Mesothelial cell of epicardium (in vitro differentiated cells): ENCODE data around the gene FFAR4. TPM values are rescaled to one million over a fixed set of nuclear protein-coding genes. Genes with fewer than 3 reads are reported as not detected.
"Not testable (repeated sequence)": the region's sequence is repeated elsewhere in the genome, so short reads cannot be mapped to it uniquely, and the experiment has no call there.

Source experiments
- DNase-seq, 2 experiments: peaks; one replicate each; pipeline ENCODE4 v3.0.0; 2021; ENCODE audit warnings: low spot score in 2 of 2; ENCODE audit not compliant: unreplicated experiment in 2 of 2
- H3K27ac Mint-ChIP-seq: 2 replicates; pipeline ENCODE4 v1.8.0; 2021; ENCODE audit warnings: mixed read lengths
- H3K27me3 Mint-ChIP-seq: 2 replicates; pipeline ENCODE4 v1.8.0; 2021; ENCODE audit warnings: low read depth, mixed read lengths
- H3K36me3 Mint-ChIP-seq: 2 replicates; pipeline ENCODE4 v1.8.0; 2021; ENCODE audit warnings: mixed read lengths
- H3K4me1 Mint-ChIP-seq: 2 replicates; pipeline ENCODE4 v1.8.0; 2021; ENCODE audit warnings: mixed read lengths
- H3K4me3 Mint-ChIP-seq: 2 replicates; pipeline ENCODE4 v1.8.0; 2021; ENCODE audit warnings: mild to moderate bottlenecking, moderate library complexity, mixed read lengths
- H3K9me3 Mint-ChIP-seq: 2 replicates; pipeline ENCODE4 v1.8.0; 2021; ENCODE audit warnings: mixed read lengths
- CTCF ChIP-seq: fragments of 200-600 bp; sonication (generic); IDR thresholded peaks from one replicate; pipeline ENCODE4 v1.5.0; 2021; ENCODE audit warnings: antibody characterized with exemption; ENCODE audit not compliant: unreplicated experiment
- total RNA-seq: library from RNA; stranded (reverse); gene quantifications from 3 replicates; pipeline ENCODE4 v1.2.1, GENCODE V29; 2021

The FFAR4 gene
- not detected in 3 replicates for total RNA-seq

- no peak for DNase-seq
- TF ChIP-seq CTCF = no peak
- H3K27ac Mint-ChIP-seq = no peak within 1 kb of the TSS
- H3K4me1 Mint-ChIP-seq = peaks cover 10% of the 10 kb centered on the region
- peak within 1 kb of the TSS; percentile 67 for H3K4me3 Mint-ChIP-seq
- H3K9me3 Mint-ChIP-seq = no peaks in the 10 kb centered on the region
- H3K27me3 Mint-ChIP-seq = peaks cover 92% of the 10 kb centered on the region
- H3K36me3 Mint-ChIP-seq = no peaks in the 10 kb centered on the region
Measured at GRCh38 chr10:93566435-93567276, at the start of gene FFAR4. Gene FFAR4, plus strand, starts transcription at chr10:93566665. Its CDS starts 56 bp downstream, at chr10:93566721.

DNA sequence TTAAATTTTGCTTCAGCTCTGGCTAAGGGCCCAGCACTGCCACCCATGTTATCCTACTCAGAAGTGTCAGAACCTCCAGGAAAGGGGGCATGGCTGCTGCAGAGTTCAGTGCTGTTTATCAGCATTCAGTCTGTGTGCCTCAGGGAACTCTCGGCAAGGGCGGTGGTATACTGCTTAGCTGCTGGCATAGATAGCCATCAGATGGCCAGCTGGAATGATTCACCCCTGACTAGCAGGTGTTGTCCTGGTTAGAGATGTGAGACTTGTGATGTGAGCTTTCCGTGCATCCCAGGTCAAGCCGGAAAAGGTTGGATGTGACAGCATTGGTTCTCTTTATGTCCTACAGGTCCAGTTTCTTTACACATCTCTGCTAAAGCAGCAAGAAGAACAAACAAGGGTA, 47.9 kb upstream of the FFAR4 start:
- Mint-ChIP-seq H3K9me3 (peaks cover 19% of the 10 kb centered on the region), H3K27me3 (no peaks in the 10 kb centered on the region), H3K27ac (no peak overlapping the region), H3K4me1 (no peaks in the 10 kb centered on the region), H3K36me3 (peaks cover 47% of the 10 kb centered on the region), H3K4me3 (no peak overlapping the region)
- DNase-seq = no peak
- no peak for TF ChIP-seq CTCF

GRCh38 chr10:93535293-93535692, 31.2 kb upstream of the FFAR4 start:
- no peak for DNase-seq
- H3K27me3 Mint-ChIP-seq = peaks cover 41% of the 10 kb centered on the region
- H3K4me3 Mint-ChIP-seq = no peak overlapping the region
- no peaks in the 10 kb centered on the region for H3K36me3 Mint-ChIP-seq
- no peak overlapping the region for H3K27ac Mint-ChIP-seq
- TF ChIP-seq CTCF = no peak
- peaks cover 3% of the 10 kb centered on the region for H3K9me3 Mint-ChIP-seq
- H3K4me1 Mint-ChIP-seq = no peaks in the 10 kb centered on the region

DNA sequence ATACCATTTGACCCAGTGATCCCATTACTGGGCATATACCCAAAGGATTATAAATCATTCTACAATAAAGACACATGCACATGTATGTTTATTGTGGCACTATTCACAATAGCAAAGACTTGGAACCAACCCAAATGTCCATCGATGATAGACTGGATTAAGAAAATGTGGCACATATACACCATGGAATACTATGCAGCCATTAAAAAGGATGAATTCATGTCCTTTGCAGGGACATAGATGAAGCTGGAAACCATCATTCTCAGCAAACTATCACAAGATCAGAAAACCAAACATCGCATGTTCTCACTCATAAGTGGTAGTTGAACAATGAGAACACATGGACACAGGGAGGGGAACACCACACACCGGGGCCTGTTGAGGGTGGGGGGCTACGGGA, 25.6 kb upstream of the FFAR4 start:
- not testable (repeated sequence) for H3K27ac Mint-ChIP-seq

DNA sequence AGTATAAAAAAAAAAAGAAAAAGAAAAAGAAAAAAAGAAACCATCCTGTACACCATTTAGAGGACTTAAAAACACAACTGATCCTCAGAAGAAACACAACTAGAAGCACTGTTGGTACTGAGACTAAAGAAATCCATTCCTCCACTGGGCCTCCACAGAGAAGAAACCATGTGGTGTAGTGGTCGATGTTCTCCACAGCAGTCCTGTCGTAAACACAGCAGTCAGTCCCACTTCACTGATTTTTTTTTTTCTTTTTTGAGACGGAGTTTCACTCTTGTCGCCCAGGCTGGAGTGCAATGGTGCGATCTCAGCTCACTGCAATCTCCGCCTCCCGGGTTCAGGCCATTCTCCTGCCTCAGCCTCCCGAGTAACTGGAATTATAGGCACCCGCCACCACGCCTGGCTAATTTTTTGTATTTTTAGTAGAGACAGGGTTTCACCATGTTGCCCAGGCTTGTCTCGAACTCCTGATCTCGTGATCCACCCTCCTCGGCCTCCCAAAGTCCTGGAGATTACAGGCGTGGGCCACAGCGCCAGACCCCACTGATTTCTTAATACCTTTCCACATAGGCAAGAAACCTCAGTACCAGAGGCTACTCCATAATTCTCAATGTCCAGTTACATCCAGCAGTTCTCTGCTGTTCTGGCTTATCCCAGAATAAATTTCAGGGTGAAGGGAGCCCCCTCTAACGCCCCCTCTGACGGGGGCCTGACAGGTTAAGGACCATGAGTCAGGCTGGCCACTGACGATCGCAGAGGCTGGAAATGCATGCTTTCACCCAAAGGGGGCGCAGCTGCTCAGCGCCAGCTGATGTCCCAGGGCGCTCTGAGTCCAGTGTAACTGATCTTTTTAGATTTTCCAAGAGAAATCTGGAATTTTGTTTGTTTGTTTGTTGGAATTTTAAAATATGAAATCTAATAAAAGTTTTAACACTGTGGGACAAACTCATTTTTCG, 24.8 kb upstream of the FFAR4 start:
- Mint-ChIP-seq H3K4me1 (peaks cover 11% of the 10 kb centered on the region), H3K4me3 (peak overlapping the region; percentile 38), H3K36me3 (no peaks in the 10 kb centered on the region), H3K27ac (no peak overlapping the region), H3K9me3 (no peaks in the 10 kb centered on the region), H3K27me3 (peaks cover 61% of the 10 kb centered on the region)
- peak; percentile 86 for TF ChIP-seq CTCF
- peak in 1 of 2 experiments; percentile 57 for DNase-seq

More for the DNA sequence above, 25.6 kb upstream of the FFAR4 start:
- not testable (repeated sequence) for DNase-seq, H3K4me3 Mint-ChIP-seq, H3K9me3 Mint-ChIP-seq, H3K36me3 Mint-ChIP-seq
- peaks cover 11% of the 10 kb centered on the region for H3K4me1 Mint-ChIP-seq
- peaks cover 59% of the 10 kb centered on the region for H3K27me3 Mint-ChIP-seq
